HEK293 (cell line): ENCODE measurements around the gene HMGCLL1.

Source experiments
- CTCF ChIA-PET: fragments of 350-600 bp; formaldehyde crosslinking; extraction: SDS; loops from one replicate; lab custom pipeline; 2021; ENCODE audit warnings: antibody characterized with exemption; lab: Yijun Ruan, JAX
- POLR2A ChIA-PET: fragments of 300-600 bp; formaldehyde crosslinking; extraction: SDS; loops from one replicate; lab custom pipeline; 2020; ENCODE audit warnings: antibody characterized with exemption, inconsistent platforms; lab: Yijun Ruan, JAX
- H3K27ac ChIP-seq: fragments of 200-500 bp; sonication (Bioruptor generic); 2 replicates; pipeline ENCODE4 v1.5.1; 2014; ENCODE audit warnings: low read depth, low read length, control low read depth, inconsistent platforms; ENCODE audit errors: extremely low read depth
- H3K36me3 ChIP-seq, 2 experiments: fragments of 200-500 bp in 1 of 2; sonication (Bioruptor generic) in 1 of 2; 1 replicate in 1 of 2; 2 replicates in 1 of 2; pipeline ENCODE4 v1.5.1; 2014 to 2017; ENCODE audit warnings: inconsistent platforms in 2 of 2, low read length in 2 of 2; ENCODE audit not compliant: control insufficient read depth in 2 of 2, insufficient read depth in 1 of 2
- H3K4me1 ChIP-seq: fragments of 200-500 bp; sonication (Bioruptor generic); 2 replicates; pipeline ENCODE4 v1.5.1; 2014; ENCODE audit warnings: mild to moderate bottlenecking, low read length, inconsistent platforms; ENCODE audit not compliant: control insufficient read depth, insufficient read depth
- H3K4me3 ChIP-seq: 2 replicates; pipeline ENCODE4 v1.5.1; 2011; ENCODE audit warnings: low read depth, mild to moderate bottlenecking, control low read depth, low read length, moderate library complexity
- H3K9me3 ChIP-seq: fragments of 200-500 bp; sonication (Bioruptor generic); 2 replicates; pipeline ENCODE4 v1.5.1; 2014; ENCODE audit warnings: low read depth, low read length, inconsistent platforms; ENCODE audit not compliant: control insufficient read depth, insufficient read depth
- ATF2 ChIP-seq: fragments of 450-650 bp; formaldehyde crosslinking; IDR thresholded peaks from 2 replicates; pipeline ENCODE4 v1.5.1; 2016; ENCODE audit warnings: missing biosample characterization, missing genetic modification characterization, low read depth
- BCL11A ChIP-seq: fragments of 450-650 bp; formaldehyde crosslinking; IDR thresholded peaks from 2 replicates; pipeline ENCODE4 v1.5.1; 2016; ENCODE audit warnings: low read depth, missing biosample characterization, missing genetic modification characterization
- KLF9 ChIP-seq: fragments of 450-650 bp; formaldehyde crosslinking; IDR thresholded peaks from 2 replicates; pipeline ENCODE4 v1.5.1; 2016; ENCODE audit warnings: missing biosample characterization, missing genetic modification characterization, low read depth
- MEIS1 ChIP-seq: sonication (generic); formaldehyde crosslinking; IDR thresholded peaks from 2 replicates; pipeline ENCODE4 v1.8.1; 2022; ENCODE audit warnings: missing genetic modification reagents, mild to moderate bottlenecking, borderline replicate concordance
- SALL2 ChIP-seq: fragments of 450-650 bp; formaldehyde crosslinking; IDR thresholded peaks from 2 replicates; pipeline ENCODE4 v1.5.0; 2017; ENCODE audit warnings: missing biosample characterization, mild to moderate bottlenecking, missing genetic modification characterization, borderline replicate concordance
- SP2 ChIP-seq: fragments of 450-650 bp; formaldehyde crosslinking; IDR thresholded peaks from 2 replicates; pipeline ENCODE4 v1.5.1; 2016; ENCODE audit warnings: missing biosample characterization, missing genetic modification characterization
- ZNF10 ChIP-seq: fragments of 450-650 bp; formaldehyde crosslinking; IDR thresholded peaks from 2 replicates; pipeline ENCODE4 v1.5.1; 2017; ENCODE audit warnings: missing biosample characterization, missing genetic modification characterization
- ZNF114 ChIP-seq: fragments of 450-650 bp; formaldehyde crosslinking; IDR thresholded peaks from 2 replicates; pipeline ENCODE4 v1.5.0; 2017; ENCODE audit warnings: missing biosample characterization, missing genetic modification characterization
- ZNF157 ChIP-seq: fragments of 450-650 bp; formaldehyde crosslinking; IDR thresholded peaks from 2 replicates; pipeline ENCODE4 v1.5.1; 2016; ENCODE audit warnings: missing biosample characterization, missing genetic modification characterization
- ZNF223 ChIP-seq: fragments of 450-650 bp; formaldehyde crosslinking; IDR thresholded peaks from 2 replicates; pipeline ENCODE4 v1.5.1; 2016; ENCODE audit warnings: missing biosample characterization, missing genetic modification characterization
- ZNF248 ChIP-seq: fragments of 450-650 bp; formaldehyde crosslinking; IDR thresholded peaks from 2 replicates; pipeline ENCODE4 v1.5.1; 2017; ENCODE audit warnings: missing biosample characterization, missing genetic modification characterization
- ZNF335 ChIP-seq: fragments of 450-650 bp; formaldehyde crosslinking; conservative IDR thresholded peaks from 2 replicates; pipeline ENCODE4 v1.5.1; 2016; ENCODE audit warnings: missing biosample characterization, missing genetic modification characterization
- ZNF354C ChIP-seq: fragments of 450-650 bp; formaldehyde crosslinking; IDR thresholded peaks from 2 replicates; pipeline ENCODE4 v1.5.1; 2016; ENCODE audit warnings: missing biosample characterization, missing genetic modification characterization, low read depth, borderline replicate concordance
- ZNF394 ChIP-seq: fragments of 450-650 bp; formaldehyde crosslinking; IDR thresholded peaks from 2 replicates; pipeline ENCODE4 v1.5.1; 2016; ENCODE audit warnings: missing biosample characterization, missing genetic modification characterization, mild to moderate bottlenecking, moderate library complexity, borderline replicate concordance
- ZNF433 ChIP-seq: fragments of 450-650 bp; formaldehyde crosslinking; IDR thresholded peaks from 2 replicates; pipeline ENCODE4 v1.5.1; 2016; ENCODE audit warnings: missing biosample characterization, missing genetic modification characterization, low read depth
- ZNF518A ChIP-seq: fragments of 450-650 bp; formaldehyde crosslinking; conservative IDR thresholded peaks from 2 replicates; pipeline ENCODE4 v1.5.1; 2016; ENCODE audit warnings: low read depth, missing biosample characterization, missing genetic modification characterization
- ZNF645 ChIP-seq: fragments of 450-650 bp; formaldehyde crosslinking; IDR thresholded peaks from 2 replicates; pipeline ENCODE4; 2016; ENCODE audit warnings: missing biosample characterization, missing genetic modification characterization
- ZNF658 ChIP-seq: fragments of 450-650 bp; formaldehyde crosslinking; IDR thresholded peaks from 2 replicates; pipeline ENCODE4; 2016; ENCODE audit warnings: missing biosample characterization, missing genetic modification characterization
- ZNF776 ChIP-seq: fragments of 450-650 bp; formaldehyde crosslinking; IDR thresholded peaks from 2 replicates; pipeline ENCODE4 v1.5.0; 2017; ENCODE audit warnings: missing biosample characterization, missing genetic modification characterization, borderline replicate concordance
- ZNF777 ChIP-seq: fragments of 450-650 bp; formaldehyde crosslinking; IDR thresholded peaks from 2 replicates; pipeline ENCODE4 v1.5.1; 2017; ENCODE audit warnings: missing biosample characterization, missing genetic modification characterization, borderline replicate concordance

The HMGCLL1 gene

GRCh38 chr6:55490871-55491270 is 88.1 kb downstream of the HMGCLL1 start:
- POLR2A ChIA-PET = no interaction called here
- CTCF ChIA-PET = interaction anchor here (1.0 kb wide), 1 partner anchor 46 kb away, joined by 3 read pairs; no protein-coding TSS in a partner anchor
- Histone ChIP-seq H3K4me3 (no peak overlapping the region), H3K4me1 (0 out of 2 replicates have a peak, but pooled peaks cover 2% of the 10 kb centered on the region), H3K27ac (no peak overlapping the region), H3K36me3 (no peaks in the 10 kb centered on the region), H3K9me3 (no peaks in the 10 kb centered on the region)
- TF ChIP-seq ZNF433 (tag by site-specific recombination) (no peak), ZNF223 (tag by site-specific recombination) (no peak), SALL2 (no peak), ZNF157 (tag by site-specific recombination) (no peak), ZNF394 (tag by site-specific recombination) (no peak), ZNF658 (tag by site-specific recombination) (no peak), MEIS1 (CRISPR knock-in tag) (no peak), ATF2 (no peak), ZNF776 (tag by site-specific recombination) (no peak), ZNF777 (tag by site-specific recombination) (no peak), BCL11A (tag by site-specific recombination) (no peak), ZNF10 (tag by site-specific recombination) (no peak), ZNF248 (no peak), ZNF335 (tag by site-specific recombination) (no peak), ZNF645 (tag by site-specific recombination) (no peak), ZNF114 (tag by site-specific recombination) (no peak), ZNF354C (tag by site-specific recombination) (no peak), SP2 (tag by site-specific recombination) (no peak), ZNF518A (tag by site-specific recombination) (no peak), KLF9 (tag by site-specific recombination) (no peak)
